KOPT-K1 (cell line): ENCODE results near the gene LPP.

Experiments
- H3K27ac ChIP-seq: fragments of 200-600 bp; sonication (generic); 2 replicates; pipeline ENCODE4 v1.5.1; 2016; ENCODE audit warnings: antibody characterized with exemption, mild to moderate bottlenecking, low read depth, low read length; ENCODE audit not compliant: poor library complexity, severe bottlenecking
- H3K36me3 ChIP-seq: fragments of 200-600 bp; sonication (generic); 2 replicates; pipeline ENCODE4 v1.5.1; 2017; ENCODE audit warnings: antibody characterized with exemption, mild to moderate bottlenecking, low read length, moderate library complexity; ENCODE audit not compliant: insufficient read depth
- H3K9me3 ChIP-seq: fragments of 200-600 bp; sonication (generic); 2 replicates; pipeline ENCODE4 v1.5.1; 2017; ENCODE audit warnings: antibody characterized with exemption, low read length, mild to moderate bottlenecking; ENCODE audit not compliant: insufficient read depth, poor library complexity, severe bottlenecking

Gene LPP

GRCh38 chr3:188246905-188247304, 92.9 kb downstream of the LPP start:
- Histone ChIP-seq H3K36me3 (no peaks in the 10 kb centered on the region), H3K9me3 (no peaks in the 10 kb centered on the region), H3K27ac (no peak overlapping the region)

GRCh38 chr3:188248036-188248561, 94.1 kb downstream of the LPP start:
- Histone ChIP-seq H3K36me3 (no peaks in the 10 kb centered on the region), H3K9me3 (peaks cover 6% of the 10 kb centered on the region), H3K27ac (no peak overlapping the region)

- no peaks in the 10 kb centered on the region for H3K36me3 ChIP-seq
- no peak overlapping the region for H3K27ac ChIP-seq
- H3K9me3 ChIP-seq = peaks cover 6% of the 10 kb centered on the region
These were observed 99.3 kb downstream of the LPP start for GRCh38 chr3:188253123-188253793.

GRCh38 chr3:188253800-188254452, 100.0 kb downstream of the LPP start:
- Histone ChIP-seq H3K36me3 (no peaks in the 10 kb centered on the region), H3K27ac (no peak overlapping the region), H3K9me3 (peaks cover 6% of the 10 kb centered on the region)

GRCh38 chr3:188254520-188255070, 100.6 kb downstream of the LPP start:
- no peak overlapping the region for H3K27ac ChIP-seq
- peaks cover 6% of the 10 kb centered on the region for H3K9me3 ChIP-seq
- no peaks in the 10 kb centered on the region for H3K36me3 ChIP-seq

GRCh38 chr3:188255190-188255589, 101.2 kb downstream of the LPP start:
- Histone ChIP-seq H3K9me3 (peaks cover 6% of the 10 kb centered on the region), H3K27ac (no peak overlapping the region)

GRCh38 chr3:188256758-188257157, 102.8 kb downstream of the LPP start:
- no peak overlapping the region for H3K27ac ChIP-seq
- no peaks in the 10 kb centered on the region for H3K36me3 ChIP-seq

More at GRCh38 chr3:188255190-188255589, 101.2 kb downstream of the LPP start:
- H3K36me3 ChIP-seq = no peaks in the 10 kb centered on the region

GRCh38 chr3:188257384-188258026, 103.5 kb downstream of the LPP start:
- H3K36me3 ChIP-seq = no peaks in the 10 kb centered on the region
- no peak overlapping the region for H3K27ac ChIP-seq
- H3K9me3 ChIP-seq = peaks cover under 1% of the 10 kb centered on the region

More at GRCh38 chr3:188256758-188257157, 102.8 kb downstream of the LPP start:
- peaks cover 6% of the 10 kb centered on the region for H3K9me3 ChIP-seq

GRCh38 chr3:188259191-188259590, 105.2 kb downstream of the LPP start:
- Histone ChIP-seq H3K27ac (no peak overlapping the region), H3K9me3 (no peaks in the 10 kb centered on the region), H3K36me3 (no peaks in the 10 kb centered on the region)

- Histone ChIP-seq H3K27ac (no peak overlapping the region), H3K36me3 (no peaks in the 10 kb centered on the region), H3K9me3 (no peaks in the 10 kb centered on the region)
These were observed 105.6 kb downstream of the LPP start for GRCh38 chr3:188259596-188259995.

GRCh38 chr3:188261011-188261410, 107.1 kb downstream of the LPP start:
- no peaks in the 10 kb centered on the region for H3K9me3 ChIP-seq
- H3K36me3 ChIP-seq = no peaks in the 10 kb centered on the region
- no peak overlapping the region for H3K27ac ChIP-seq

- Histone ChIP-seq H3K36me3 (no peaks in the 10 kb centered on the region), H3K27ac (no peak overlapping the region), H3K9me3 (no peaks in the 10 kb centered on the region)
These were observed 108.5 kb downstream of the LPP start for GRCh38 chr3:188262488-188262887.

GRCh38 chr3:188262913-188263683, 109.1 kb downstream of the LPP start:
- Histone ChIP-seq H3K27ac (no peak overlapping the region), H3K36me3 (no peaks in the 10 kb centered on the region), H3K9me3 (no peaks in the 10 kb centered on the region)

GRCh38 chr3:188264226-188265207, 110.6 kb downstream of the LPP start:
- Histone ChIP-seq H3K9me3 (no peaks in the 10 kb centered on the region), H3K36me3 (no peaks in the 10 kb centered on the region), H3K27ac (no peak overlapping the region)
